NCI-H82 (cell line): Measurements from ENCODE around the gene BPGM.

Source experiments
- DNase-seq: peaks from one replicate; lab custom pipeline; 2025; lab: John Stamatoyannopoulos, UW

The BPGM gene

GRCh38 chr7:134646425-134647305 is at the start of gene BPGM:
Gene BPGM, plus strand, starts transcription at chr7:134646853. Its CDS starts 14,655 bp downstream, at chr7:134661508.
- peak; percentile 100 for DNase-seq

- peak; percentile 83 for DNase-seq
Observed at GRCh38 chr7:134599371-134599770, 47.3 kb upstream of the BPGM start.

- DNase-seq = no peak
Observed at GRCh38 chr7:134601459-134601858, 45.2 kb upstream of the BPGM start.

- no peak for DNase-seq
Observed at GRCh38 chr7:134602881-134603451, 43.7 kb upstream of the BPGM start.

GRCh38 chr7:134605978-134606923 is 40.4 kb upstream of the BPGM start:
- peak; percentile 86 for DNase-seq

GRCh38 chr7:134611611-134612151 is 35.0 kb upstream of the BPGM start:
- DNase-seq = no peak

- no peak for DNase-seq
Observed at GRCh38 chr7:134612197-134612596, 34.5 kb upstream of the BPGM start.

GRCh38 chr7:134613623-134614347 is 32.9 kb upstream of the BPGM start:
- DNase-seq = no peak

GRCh38 chr7:134616611-134617010 is 30.0 kb upstream of the BPGM start:
- DNase-seq = no peak

- no peak for DNase-seq
Observed at GRCh38 chr7:134618756-134619530, 27.7 kb upstream of the BPGM start.

- DNase-seq = no peak
Observed at GRCh38 chr7:134619627-134620331, 26.9 kb upstream of the BPGM start.

- DNase-seq = no peak
Observed at GRCh38 chr7:134622303-134622995, 24.2 kb upstream of the BPGM start.

GRCh38 chr7:134623193-134623592 is 23.5 kb upstream of the BPGM start:
- no peak for DNase-seq

- DNase-seq = no peak
Observed at GRCh38 chr7:134625550-134625949, 21.1 kb upstream of the BPGM start.

- no peak for DNase-seq
Observed at GRCh38 chr7:134627109-134627774, 19.4 kb upstream of the BPGM start.

- no peak for DNase-seq
Observed at GRCh38 chr7:134627775-134628153, 18.9 kb upstream of the BPGM start.

GRCh38 chr7:134629445-134629844 is 17.2 kb upstream of the BPGM start:
- no peak for DNase-seq

GRCh38 chr7:134630237-134630636 is 16.4 kb upstream of the BPGM start:
- DNase-seq = no peak

GRCh38 chr7:134630893-134631292 is 15.8 kb upstream of the BPGM start:
- DNase-seq = no peak
